K562 (cell line): Measurements from ENCODE around the gene RABGAP1L. TPM values are rescaled to one million over a fixed set of nuclear protein-coding genes. Genes with fewer than 3 reads are reported as not detected.
A peak's percentile ranks its signal among the peaks of the same experiment; 100 is the strongest.
"Not testable (repeated sequence)": the region's sequence is repeated elsewhere in the genome, so short reads cannot be mapped to it uniquely, and the experiment has no call there.

Experiments
- AFF1 ChIP-seq, 2 experiments: fragments of 450-650 bp; IDR thresholded peaks; 2 replicates each; pipeline ENCODE4 v1.6.1; 2018; ENCODE audit warnings: mild to moderate bottlenecking in 2 of 2, low read depth in 1 of 2; ENCODE audit not compliant: partially characterized antibody in 2 of 2
- ATF3 ChIP-seq, 2 experiments: fragments of 450-650 bp in 1 of 2; sonication (generic) in 1 of 2; formaldehyde crosslinking in 1 of 2; IDR thresholded peaks in 1 of 2; conservative IDR thresholded peaks in 1 of 2; 2 replicates each; pipeline versions ENCODE4 v1.6.1 to v1.8.1; 2016 to 2023; ENCODE audit warnings: mild to moderate bottlenecking in 2 of 2, moderate library complexity in 2 of 2, inconsistent platforms in 1 of 2, missing genetic modification reagents in 1 of 2
- CREB3 ChIP-seq: fragments of 450-650 bp; conservative IDR thresholded peaks from 2 replicates; pipeline ENCODE4 v1.6.1; 2016; ENCODE audit warnings: missing genetic modification characterization, low read depth, mild to moderate bottlenecking, missing compliant biosample characterization, moderate library complexity
- EP400 ChIP-seq: fragments of 450-650 bp; IDR thresholded peaks from 2 replicates; pipeline ENCODE4 v1.6.1; 2017; ENCODE audit warnings: antibody characterized with exemption, mild to moderate bottlenecking, moderate library complexity
- FOXK2 ChIP-seq, 2 experiments: fragments of 450-650 bp; IDR thresholded peaks in 1 of 2; conservative IDR thresholded peaks in 1 of 2; 2 replicates each; pipeline ENCODE4 v1.6.1; 2016; ENCODE audit warnings: low read depth in 2 of 2, mild to moderate bottlenecking in 1 of 2
- MAFG ChIP-seq: fragments of 450-650 bp; conservative IDR thresholded peaks from 2 replicates; pipeline ENCODE4 v1.6.1; 2016; ENCODE audit warnings: missing genetic modification characterization, missing compliant biosample characterization
- MAFK ChIP-seq: IDR thresholded peaks from 2 replicates; pipeline ENCODE4 v1.6.1; 2011; ENCODE audit warnings: low read length, improper control_type of control experiment
- NFE2 ChIP-seq: IDR thresholded peaks from 2 replicates; pipeline ENCODE4 v1.6.1; 2014; ENCODE audit warnings: antibody characterized with exemption, low read depth
- NFRKB ChIP-seq: fragments of 450-650 bp; IDR thresholded peaks from 2 replicates; pipeline ENCODE4 v1.6.1; 2016; ENCODE audit warnings: low read depth
- PHF20 ChIP-seq: fragments of 450-650 bp; IDR thresholded peaks from 2 replicates; pipeline ENCODE4 v1.6.1; 2018; ENCODE audit not compliant: partially characterized antibody
- SMARCC2 ChIP-seq: fragments of 450-650 bp; IDR thresholded peaks from 2 replicates; pipeline ENCODE4 v1.6.1; 2017; ENCODE audit warnings: antibody characterized with exemption, moderate library complexity, mild to moderate bottlenecking, low read depth
- SUPT5H ChIP-seq: fragments of 450-650 bp; IDR thresholded peaks from 2 replicates; pipeline ENCODE4 v1.6.1; 2016
- YY1 ChIP-seq, 3 experiments: IDR thresholded peaks; 2 replicates each; pipeline ENCODE4 v1.6.1; 2011; ENCODE audit warnings: low read length in 2 of 3, mild to moderate bottlenecking in 2 of 3, moderate library complexity in 2 of 3, borderline replicate concordance in 1 of 3, control low read depth in 1 of 3, low read depth in 1 of 3; ENCODE audit not compliant: insufficient read depth in 3 of 3, insufficient replicate concordance in 2 of 3, control insufficient read depth in 1 of 3, insufficient read length in 1 of 3; ENCODE audit errors: extremely low read depth in 1 of 3
- ZNF592 ChIP-seq: fragments of 450-650 bp; IDR thresholded peaks from 2 replicates; pipeline ENCODE4 v1.6.1; 2017; ENCODE audit warnings: antibody characterized with exemption, mild to moderate bottlenecking
- polyA plus RNA-seq, 8 experiments: library from polyadenylated mRNA; depleted of rRNA in 4 of 8; stranded (reverse) in 5 of 8; unstranded in 3 of 8; fragments of >200 nt; fragmentation: Nextera tagmentation in 2 of 8; fragmentation: Illumina TruSeq in 1 of 8; extraction: Ambion mirVana in 2 of 8; extraction: Trizol in 1 of 8; gene quantifications; 2 replicates each; pipeline versions ENCODE4 v1.2.1 to v1.2.3, GENCODE V29; 2011 to 2014; ENCODE audit warnings: inconsistent platforms in 1 of 8, missing spikeins in 1 of 8
- total RNA-seq, 7 experiments: library from RNA; depleted of rRNA in 6 of 7; stranded (reverse); fragments of >200 nt in 6 of 7; fragmentation: Illumina TruSeq in 2 of 7; extraction: Trizol in 2 of 7; gene quantifications; 2 replicates each; pipeline versions ENCODE4 v1.2.1 to v1.2.3, GENCODE V29; 2011 to 2021; ENCODE audit warnings: low replicate concordance in 1 of 7

RABGAP1L gene
- total and polyA plus RNA-seq, 9 of the 15 experiments (the other 6 are each of a cell fraction or from before 2014, with no cell fraction given), result 16.5 to 44.9 (median 26.7) TPM

- peak in 1 of 2 experiments; percentile 69 for TF ChIP-seq AFF1 (IDR thresholded peaks at IDR 0.05; ENCODE audit: low read depth in 1 of 2, partially characterized antibody in 2 of 2)
- peak; percentile 80 for TF ChIP-seq ZNF592
- TF ChIP-seq NFRKB, result peak; percentile 97
- TF ChIP-seq NFE2, result peak; percentile 53; the same call in 1 of the 2 replicates
- TF ChIP-seq MAFK, result 0 out of 2 replicates have a peak, but pooled peaks have one; percentile 37
- TF ChIP-seq EP400, result peak; percentile 72
- TF ChIP-seq SMARCC2, result peak; percentile 43; the same call in 1 of the 2 replicates
- TF ChIP-seq PHF20, result peak; percentile 27
- peak; percentile 38; the same call in 1 of the 2 replicates for TF ChIP-seq ATF3 (IDR thresholded peaks at IDR 0.05)
- TF ChIP-seq ATF3 (CRISPR knock-in tag; conservative IDR thresholded peaks at IDR 0.05), result not testable (repeated sequence)
- TF ChIP-seq YY1 (IDR thresholded peaks at IDR 0.05; ENCODE audit: borderline replicate concordance in 1 of 3, control insufficient read depth in 1 of 3, extremely low read depth in 1 of 3, insufficient read depth in 3 of 3, insufficient read length in 1 of 3, insufficient replicate concordance in 2 of 3, low read depth in 1 of 3, low read length in 2 of 3), result peak in 1 of 3 experiments; percentile 55
- peak; percentile 4 to 14; a peak in 2 of 4 replicates for TF ChIP-seq FOXK2 (conservative IDR thresholded peaks at IDR 0.05 in 1 of 2, IDR thresholded peaks at IDR 0.05 in 1 of 2; ENCODE audit: low read depth in 2 of 2)
- TF ChIP-seq CREB3, result 0 out of 2 replicates have a peak, but pooled peaks have one; percentile 28
- TF ChIP-seq SUPT5H, result peak; percentile 75
- peak; percentile 69 for TF ChIP-seq MAFG (tag)
Observed at GRCh38 chr1:174848593-174849560, 689.6 kb downstream of the RABGAP1L start (continued).
